ENCODE measurements around the gene NUCKS1.

The NUCKS1 gene, protein sequence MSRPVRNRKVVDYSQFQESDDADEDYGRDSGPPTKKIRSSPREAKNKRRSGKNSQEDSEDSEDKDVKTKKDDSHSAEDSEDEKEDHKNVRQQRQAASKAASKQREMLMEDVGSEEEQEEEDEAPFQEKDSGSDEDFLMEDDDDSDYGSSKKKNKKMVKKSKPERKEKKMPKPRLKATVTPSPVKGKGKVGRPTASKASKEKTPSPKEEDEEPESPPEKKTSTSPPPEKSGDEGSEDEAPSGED

DNA sequence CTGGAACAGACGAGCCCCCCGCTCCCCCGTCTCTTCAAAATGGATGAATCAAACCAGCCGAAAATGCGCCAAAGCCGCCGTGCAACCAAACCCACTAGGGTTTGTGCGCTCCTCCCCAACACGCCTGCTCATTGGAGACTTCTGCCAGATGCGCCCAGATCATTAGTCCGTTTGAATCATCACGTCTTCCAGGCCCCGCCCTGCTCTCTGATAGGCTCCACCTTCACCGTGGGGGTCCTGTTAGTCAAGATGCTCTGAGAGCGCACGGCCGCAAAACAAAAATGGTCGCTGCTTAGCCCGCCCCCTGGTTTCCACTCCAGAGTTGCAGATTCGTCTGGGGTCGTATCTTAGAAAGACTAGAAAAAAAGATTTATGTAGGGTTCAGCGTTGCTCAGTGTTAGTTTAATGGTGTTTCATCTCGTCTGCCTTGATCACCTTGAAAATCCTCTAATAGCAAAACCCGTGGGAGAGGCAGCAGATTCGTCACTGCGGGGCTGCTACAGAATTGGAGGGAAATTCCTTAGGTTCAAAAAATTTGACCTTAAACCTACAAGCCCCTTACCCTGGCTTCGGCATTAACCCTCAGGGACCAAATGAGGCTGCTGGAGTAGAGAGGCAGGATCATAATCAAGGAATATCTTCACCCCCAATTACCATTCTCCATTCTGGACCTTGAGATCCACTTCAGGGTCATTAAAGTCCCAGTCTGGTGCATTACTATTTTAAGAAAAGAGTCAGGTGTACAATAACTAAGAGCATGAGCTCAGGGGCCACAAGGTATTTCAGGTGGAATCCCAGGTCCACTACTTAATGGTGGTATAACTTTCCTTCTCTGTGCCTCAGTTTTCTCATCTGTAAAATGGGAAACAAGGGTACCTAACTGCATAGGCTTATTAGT is at the start of gene NUCKS1:
NUCKS1 (minus strand) TSS at position 45 of the 898 bp plus-strand sequence. CDS start 209 bp downstream, outside the sequence.
- Mint-ChIP-seq H3K9me3 (no peaks in the 10 kb centered on the region), H3K36me3 (peaks cover 8 to 19% of the 10 kb centered on the region in 2 donors), H3K4me1 (peaks cover 12 to 25% of the 10 kb centered on the region in 2 donors), H3K27me3 (no peaks in the 10 kb centered on the region), H3K4me3 (peak within 1 kb of the TSS; percentile 91 to 93), H3K27ac (peak within 1 kb of the TSS; percentile 99)
- ATAC-seq (replicated peaks) (peak; percentile 87 to 88), DNase-seq (peak; percentile 97)

DNA sequence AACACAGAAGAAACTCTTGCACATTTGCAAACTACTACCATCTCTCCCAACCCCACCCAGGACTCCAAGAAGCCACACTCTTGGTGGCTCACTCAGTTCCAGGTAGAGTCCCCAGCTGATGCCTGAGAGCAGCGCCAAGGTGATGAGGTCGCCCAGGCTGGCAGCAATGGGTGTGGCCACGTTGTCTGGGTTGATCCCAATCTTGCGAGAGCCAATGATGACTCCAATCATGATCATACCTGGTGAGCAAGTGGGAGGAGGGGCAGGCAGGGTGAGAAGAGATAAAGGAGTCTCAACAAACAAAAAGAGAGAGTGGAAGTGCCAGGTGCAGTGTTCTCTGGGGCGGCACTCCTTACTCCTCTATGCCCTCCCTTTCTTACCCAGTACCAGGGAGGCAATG is 48.6 kb upstream of the NUCKS1 start:
- peaks cover 31 to 73% of the 10 kb centered on the region in 2 donors for H3K36me3 Mint-ChIP-seq
- peaks cover 21 to 32% of the 10 kb centered on the region in 2 donors for H3K4me1 Mint-ChIP-seq
- no peaks in the 10 kb centered on the region for H3K9me3 Mint-ChIP-seq
- peak overlapping the region; percentile 63 for H3K27ac Mint-ChIP-seq
- no peak for ATAC-seq (replicated peaks)
- no peaks in the 10 kb centered on the region for H3K27me3 Mint-ChIP-seq
- DNase-seq: no peak
- no peak overlapping the region for H3K4me3 Mint-ChIP-seq

DNA sequence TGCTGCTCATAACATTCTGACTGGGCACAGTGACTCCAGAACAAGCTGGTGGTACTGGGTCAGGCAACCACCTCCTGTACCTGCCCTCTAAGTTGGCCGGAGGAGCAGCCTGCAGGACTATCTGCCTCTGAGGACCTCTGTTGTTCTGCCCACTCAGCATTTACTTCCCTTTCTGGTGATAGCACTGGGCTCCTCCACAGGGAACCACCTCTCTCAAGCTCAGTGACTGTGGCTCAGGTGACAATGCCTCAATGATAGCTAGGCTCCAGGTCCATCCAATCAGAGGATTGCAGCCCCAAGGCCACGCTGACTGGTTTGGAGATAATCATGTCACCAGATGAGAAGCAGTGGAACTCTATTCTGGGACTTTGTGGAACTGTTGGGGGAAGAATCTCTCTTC is 47.2 kb upstream of the NUCKS1 start:
- Mint-ChIP-seq H3K9me3 (no peaks in the 10 kb centered on the region), H3K4me1 (peaks cover 27 to 39% of the 10 kb centered on the region in 2 donors), H3K27ac (no peak overlapping the region), H3K36me3 (peaks cover 38 to 84% of the 10 kb centered on the region in 2 donors), H3K4me3 (no peak overlapping the region), H3K27me3 (no peaks in the 10 kb centered on the region)
- ATAC-seq (replicated peaks) (no peak), DNase-seq (no peak)

GRCh38 chr1:205794011-205794730 is 44.2 kb upstream of the NUCKS1 start:
- H3K27ac Mint-ChIP-seq: peak overlapping the region; percentile 70
- H3K4me1 Mint-ChIP-seq: peaks cover 24 to 41% of the 10 kb centered on the region in 2 donors
- no peaks in the 10 kb centered on the region for H3K9me3 Mint-ChIP-seq
- DNase-seq: no peak
- peak overlapping the region; percentile 25 to 37 for H3K4me3 Mint-ChIP-seq
- H3K27me3 Mint-ChIP-seq: no peaks in the 10 kb centered on the region
- ATAC-seq (replicated peaks): peak; percentile 79 to 91
- H3K36me3 Mint-ChIP-seq: peaks cover 54 to 88% of the 10 kb centered on the region in 2 donors

DNA sequence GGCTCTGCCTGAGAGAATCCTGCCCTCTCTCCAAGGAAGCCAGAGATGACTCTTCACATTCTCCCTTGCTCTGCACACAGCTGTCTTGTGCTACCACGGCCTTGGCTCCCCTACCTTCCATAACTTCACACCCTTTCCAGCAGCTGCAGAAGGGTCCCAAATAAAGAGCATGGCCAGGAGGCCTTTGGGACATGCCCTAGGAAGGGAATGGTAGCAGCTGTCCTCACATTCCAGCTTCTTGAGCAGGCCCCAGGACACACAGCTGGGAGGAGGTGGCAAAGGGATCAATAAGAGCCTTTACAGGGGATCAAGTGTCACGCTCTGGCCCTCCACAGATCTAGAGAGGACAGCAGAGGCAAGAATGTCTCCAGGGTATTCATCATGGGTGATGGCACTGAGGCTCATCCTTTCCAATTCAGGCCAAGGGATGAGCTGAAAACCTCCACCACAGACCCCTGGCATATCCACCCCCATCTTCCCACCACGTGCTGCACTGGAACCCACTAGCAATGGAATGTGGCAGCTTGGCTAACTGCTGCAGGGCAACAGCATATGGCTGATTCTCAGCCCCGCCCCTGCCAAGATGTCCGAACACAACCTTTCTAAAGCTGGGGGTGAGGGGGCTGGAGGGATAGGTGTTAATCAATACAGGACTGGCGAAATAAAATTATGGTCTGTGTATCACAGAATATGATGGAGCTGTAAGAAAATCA is 43.1 kb upstream of the NUCKS1 start:
- peaks cover 48 to 79% of the 10 kb centered on the region in 2 donors for H3K36me3 Mint-ChIP-seq

DNA sequence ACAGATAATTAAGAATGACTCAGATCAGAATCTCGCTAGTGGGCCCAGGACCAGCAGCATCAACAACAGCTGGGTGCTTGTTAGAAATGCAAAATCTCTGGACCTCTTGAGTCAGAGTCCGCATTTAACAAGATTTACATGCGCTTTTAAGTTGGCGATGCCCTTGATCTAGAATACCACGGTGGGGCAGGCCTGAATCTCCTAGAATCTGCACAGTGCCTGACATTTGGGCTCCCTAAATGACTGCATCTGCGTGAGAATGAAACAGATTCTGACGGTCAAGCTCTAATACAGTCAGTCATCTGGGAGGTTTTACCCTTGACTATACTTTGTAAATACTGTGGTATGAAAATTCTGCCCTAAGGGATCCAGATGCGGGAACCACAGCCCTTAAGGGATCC is 42.5 kb upstream of the NUCKS1 start:
- ATAC-seq (replicated peaks) (peak in 1 of 2 donors; percentile 67), DNase-seq (no peak)
- Mint-ChIP-seq H3K9me3 (no peaks in the 10 kb centered on the region), H3K4me3 (no peak overlapping the region), H3K36me3 (peaks cover 43 to 73% of the 10 kb centered on the region in 2 donors), H3K4me1 (peaks cover 24 to 41% of the 10 kb centered on the region in 2 donors), H3K27ac (no peak overlapping the region), H3K27me3 (no peaks in the 10 kb centered on the region)

More for the DNA sequence above, 43.1 kb upstream of the NUCKS1 start:
- ATAC-seq (replicated peaks) (no peak), DNase-seq (no peak)
- peak overlapping the region; percentile 61 for H3K27ac Mint-ChIP-seq
- peaks cover 24 to 41% of the 10 kb centered on the region in 2 donors for H3K4me1 Mint-ChIP-seq
- no peaks in the 10 kb centered on the region for H3K27me3 Mint-ChIP-seq
- H3K9me3 Mint-ChIP-seq: no peaks in the 10 kb centered on the region
- no peak overlapping the region for H3K4me3 Mint-ChIP-seq

DNA sequence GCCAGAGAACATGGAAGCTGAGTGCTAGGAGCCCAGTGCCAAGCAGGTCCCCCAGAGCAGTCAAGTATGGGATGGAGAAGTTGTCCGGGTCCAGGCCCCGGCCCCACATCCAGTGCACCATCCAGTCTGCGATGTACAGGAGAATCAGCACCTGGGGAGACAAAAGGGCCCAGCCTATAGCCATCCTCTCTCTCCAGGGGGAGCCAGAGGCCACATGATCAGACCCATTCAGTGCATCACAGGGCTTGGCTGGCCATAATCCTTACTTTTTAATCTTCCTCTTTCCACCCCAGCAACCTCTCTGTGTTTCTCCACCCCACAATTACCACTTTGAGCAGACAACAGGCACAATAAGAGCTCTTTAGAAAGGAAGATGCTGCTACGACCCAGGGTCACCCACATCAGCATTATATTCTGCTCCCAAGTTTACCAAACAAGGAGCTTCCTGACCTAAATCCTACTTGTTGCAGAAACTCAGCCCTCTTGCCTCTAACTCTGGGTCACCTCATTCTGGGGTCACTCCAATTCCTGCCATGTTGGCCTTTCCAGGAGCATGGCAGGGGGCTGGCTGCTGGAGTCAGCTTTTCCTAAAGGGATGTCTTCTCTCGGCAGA is 41.7 kb upstream of the NUCKS1 start:
- Mint-ChIP-seq H3K27ac (no peak overlapping the region), H3K9me3 (no peaks in the 10 kb centered on the region), H3K4me3 (no peak overlapping the region), H3K36me3 (peaks cover 41 to 65% of the 10 kb centered on the region in 2 donors), H3K4me1 (peaks cover 20 to 41% of the 10 kb centered on the region in 2 donors), H3K27me3 (no peaks in the 10 kb centered on the region)
- DNase-seq (peak; percentile 44), ATAC-seq (replicated peaks) (peak; percentile 76 to 77)

- DNase-seq: no peak
- Mint-ChIP-seq H3K27me3 (no peaks in the 10 kb centered on the region), H3K9me3 (no peaks in the 10 kb centered on the region), H3K4me3 (no peak overlapping the region), H3K27ac (no peak overlapping the region), H3K36me3 (peaks cover 22 to 29% of the 10 kb centered on the region in 2 donors), H3K4me1 (peaks cover 4 to 8% of the 10 kb centered on the region in 2 donors)
- ATAC-seq (replicated peaks): no peak
Observed at GRCh38 chr1:205787287-205787916, 37.4 kb upstream of the NUCKS1 start.

DNA sequence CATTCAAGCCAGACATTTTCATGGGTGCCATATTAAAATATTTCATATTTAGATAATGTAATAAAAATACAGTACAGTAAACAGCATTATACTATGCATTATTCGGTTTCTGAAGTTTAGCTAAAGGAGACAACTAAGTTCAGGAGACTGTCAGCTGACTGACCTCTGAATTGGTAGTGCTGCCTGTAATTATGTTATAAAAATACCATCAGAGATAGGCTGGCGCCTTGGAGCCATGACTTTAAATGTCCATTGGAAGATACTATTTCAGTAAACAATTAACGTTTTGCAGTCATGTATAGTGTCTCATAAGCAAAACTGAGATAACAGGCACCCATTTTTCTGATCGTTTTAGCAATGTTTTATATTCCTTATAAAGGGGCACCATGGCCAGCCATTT is 36.6 kb upstream of the NUCKS1 start:
- Mint-ChIP-seq H3K4me3 (no peak overlapping the region), H3K4me1 (peaks cover 2% of the 10 kb centered on the region in 2 donors), H3K36me3 (peaks cover 18 to 22% of the 10 kb centered on the region in 2 donors), H3K9me3 (no peaks in the 10 kb centered on the region), H3K27ac (no peak overlapping the region), H3K27me3 (no peaks in the 10 kb centered on the region)
- no peak for ATAC-seq (replicated peaks)
- DNase-seq: no peak

- no peak for ATAC-seq (replicated peaks)
- Mint-ChIP-seq H3K27me3 (no peaks in the 10 kb centered on the region), H3K9me3 (no peaks in the 10 kb centered on the region), H3K4me3 (no peak overlapping the region), H3K27ac (no peak overlapping the region), H3K36me3 (peaks cover 12 to 13% of the 10 kb centered on the region in 2 donors), H3K4me1 (peaks cover 0 to 2% of the 10 kb centered on the region in 2 donors)
- DNase-seq: no peak
Observed at GRCh38 chr1:205785446-205785845, 35.5 kb upstream of the NUCKS1 start.

DNA sequence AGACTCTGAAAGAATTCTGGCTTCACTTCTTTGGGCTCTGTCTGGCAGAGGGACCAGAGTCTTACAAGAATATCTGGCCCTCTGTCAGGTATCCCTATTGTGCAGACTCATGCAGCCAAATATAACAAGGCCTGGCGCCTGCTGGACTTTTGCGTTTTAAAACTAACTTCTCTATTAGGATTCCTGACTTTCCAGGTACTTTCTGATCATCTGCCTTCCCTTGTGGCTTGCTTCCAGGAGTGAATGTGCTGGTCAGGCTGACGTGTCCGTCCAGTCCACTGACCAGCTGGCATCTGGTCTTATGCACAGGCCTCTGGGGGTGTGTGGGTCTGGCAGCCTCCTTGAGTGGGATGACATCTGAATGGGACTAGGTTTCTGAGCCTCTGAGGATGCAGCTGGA is 33.9 kb upstream of the NUCKS1 start:
- DNase-seq: no peak
- peak overlapping the region; percentile 42 for H3K27ac Mint-ChIP-seq
- no peaks in the 10 kb centered on the region for H3K36me3 Mint-ChIP-seq

GRCh38 chr1:205783433-205783795 is 33.4 kb upstream of the NUCKS1 start:
- Mint-ChIP-seq H3K36me3 (no peaks in the 10 kb centered on the region), H3K4me3 (no peak overlapping the region), H3K4me1 (peaks cover 7% of the 10 kb centered on the region in 2 donors), H3K27me3 (no peaks in the 10 kb centered on the region), H3K27ac (no peak overlapping the region), H3K9me3 (no peaks in the 10 kb centered on the region)
- DNase-seq (no peak), ATAC-seq (replicated peaks) (no peak)

More for the DNA sequence above, 33.9 kb upstream of the NUCKS1 start:
- no peaks in the 10 kb centered on the region for H3K9me3 Mint-ChIP-seq
- no peaks in the 10 kb centered on the region for H3K27me3 Mint-ChIP-seq
- H3K4me3 Mint-ChIP-seq: no peak overlapping the region
- no peak for ATAC-seq (replicated peaks)
- H3K4me1 Mint-ChIP-seq: peaks cover 2 to 3% of the 10 kb centered on the region in 2 donors

All from stimulated activated naive B cell treated with anti-CD40 and anti-IgM and Interleukin-4, amounts not matched to agents 10 μg/mL and 1 μg/mL and 100 μg/mL, for 72 hours (primary cell).